NCI-H146 (cell line): ENCODE data around the gene SNRNP70.
A peak's percentile ranks its signal among the peaks of the same experiment; 100 is the strongest.
"Not testable (repeated sequence)": the region's sequence is repeated elsewhere in the genome, so short reads cannot be mapped to it uniquely, and the experiment has no call there.

Experiments
- DNase-seq: peaks from one replicate; lab custom pipeline; 2025; lab: John Stamatoyannopoulos, UW

SNRNP70 gene

GRCh38 chr19:49120325-49120683 is 35.1 kb downstream of the SNRNP70 start:
- no peak for DNase-seq

- no peak for DNase-seq
These were observed 35.6 kb downstream of the SNRNP70 start for GRCh38 chr19:49120868-49121267.

GRCh38 chr19:49121841-49122240 is 36.6 kb downstream of the SNRNP70 start:
- not testable (repeated sequence) for DNase-seq

GRCh38 chr19:49123285-49123684 is 38.0 kb downstream of the SNRNP70 start:
- DNase-seq, result not testable (repeated sequence)

- DNase-seq, result peak; percentile 64
These were observed 39.9 kb downstream of the SNRNP70 start for GRCh38 chr19:49125025-49125731.

- no peak for DNase-seq
These were observed 41.3 kb downstream of the SNRNP70 start for GRCh38 chr19:49126575-49126974.

- not testable (repeated sequence) for DNase-seq
These were observed 42.0 kb downstream of the SNRNP70 start for GRCh38 chr19:49127225-49127624.

GRCh38 chr19:49127674-49128544 is 42.7 kb downstream of the SNRNP70 start:
- peak; percentile 96 for DNase-seq

- DNase-seq, result peak; percentile 62
These were observed 43.4 kb downstream of the SNRNP70 start for GRCh38 chr19:49128545-49129237.

GRCh38 chr19:49129238-49129583 is 44.0 kb downstream of the SNRNP70 start:
- DNase-seq, result no peak

- no peak for DNase-seq
These were observed 45.1 kb downstream of the SNRNP70 start for GRCh38 chr19:49130325-49130724.

- peak; percentile 62 for DNase-seq
These were observed 47.8 kb downstream of the SNRNP70 start for GRCh38 chr19:49132974-49133609.

- DNase-seq, result peak; percentile 83
These were observed 48.6 kb downstream of the SNRNP70 start for GRCh38 chr19:49133621-49134454.

GRCh38 chr19:49135686-49136085 is 50.4 kb downstream of the SNRNP70 start:
- DNase-seq, result no peak

GRCh38 chr19:49136771-49137171 is 51.5 kb downstream of the SNRNP70 start:
- DNase-seq, result no peak

- no peak for DNase-seq
These were observed 55.7 kb downstream of the SNRNP70 start for GRCh38 chr19:49140951-49141350.

GRCh38 chr19:49141352-49141751 is 56.1 kb downstream of the SNRNP70 start:
- DNase-seq, result no peak

- peak; percentile 76 for DNase-seq
These were observed 57.6 kb downstream of the SNRNP70 start for GRCh38 chr19:49142866-49143335.

GRCh38 chr19:49145573-49146407 is 60.5 kb downstream of the SNRNP70 start:
- peak; percentile 61 for DNase-seq

- not testable (repeated sequence) for DNase-seq
These were observed 61.1 kb downstream of the SNRNP70 start for GRCh38 chr19:49146408-49146770.
